H1 (cell line): ENCODE results near the gene RABEPK. TPM values are rescaled to one million over a fixed set of nuclear protein-coding genes. Genes with fewer than 3 reads are reported as not detected.

Source experiments
- CTCF ChIA-PET: fragments of 300-600 bp; sonication (Branson Sonifier 250); formaldehyde crosslinking; loops from one replicate; lab custom pipeline; 2021; ENCODE audit not compliant: partially characterized antibody; lab: Charles Lee
- POLR2A ChIA-PET: fragments of 300-600 bp; sonication (Branson Sonifier 250); formaldehyde crosslinking; loops from one replicate; lab custom pipeline; 2021; ENCODE audit warnings: inconsistent platforms; ENCODE audit not compliant: partially characterized antibody; lab: Charles Lee
- DNase-seq, 2 experiments: peaks; one replicate each; pipeline versions ENCODE4 v3.0.0 to v3.0.0-alpha.2; 2010 to 2022; ENCODE audit warnings: low spot score in 2 of 2, low read depth in 1 of 2, mixed read lengths in 1 of 2
- FAIRE-seq: peaks from 2 replicates; lab custom pipeline; 2011; peaks lifted over from hg19 to GRCh38; lab: Jason Lieb, UNC
- H2AFZ ChIP-seq: 2 replicates; pipeline ENCODE4 v1.8.1; 2012; ENCODE audit warnings: low read length, inconsistent platforms
- H2AK5ac ChIP-seq: 2 replicates; pipeline ENCODE4 v1.6.1; 2013; ENCODE audit warnings: low read depth, low read length
- H2BK120ac ChIP-seq: replicated peaks from 2 replicates; pipeline ENCODE3; 2013; ENCODE audit warnings: low read depth, low read length, inconsistent platforms
- H2BK12ac ChIP-seq: 2 replicates; pipeline ENCODE4 v1.6.1; 2013; ENCODE audit warnings: low read depth, low read length
- H2BK15ac ChIP-seq: 2 replicates; pipeline ENCODE4 v1.6.1; 2013; ENCODE audit warnings: low read length
- H2BK20ac ChIP-seq: 2 replicates; pipeline ENCODE4 v1.6.1; 2013; ENCODE audit warnings: low read length
- H2BK5ac ChIP-seq: 2 replicates; pipeline ENCODE4 v1.6.1; 2013; ENCODE audit warnings: low read depth, low read length
- H3K14ac ChIP-seq: 2 replicates; pipeline ENCODE4 v1.6.1; 2013; ENCODE audit warnings: inconsistent platforms; ENCODE audit not compliant: insufficient read length
- H3K18ac ChIP-seq: 2 replicates; pipeline ENCODE4 v1.6.1; 2013; ENCODE audit warnings: low read length; ENCODE audit errors: extremely low read depth
- H3K23ac ChIP-seq: 2 replicates; pipeline ENCODE4 v1.6.1; 2013; ENCODE audit warnings: inconsistent platforms; ENCODE audit not compliant: insufficient read length
- H3K23me2 ChIP-seq: 2 replicates; pipeline ENCODE4 v1.6.1; 2013; ENCODE audit warnings: low read depth, low read length
- H3K27ac ChIP-seq: 2 replicates; pipeline ENCODE4 v1.6.1; 2011; ENCODE audit warnings: low read depth, low read length, inconsistent platforms
- H3K27me3 ChIP-seq, 4 experiments: replicated peaks in 1 of 4; 1 replicate in 1 of 4; 2 replicates in 3 of 4; pipeline versions ENCODE4 v1.6.1 to v1.8.1; 2011 to 2013; ENCODE audit warnings: low read length in 3 of 4, mild to moderate bottlenecking in 3 of 4, inconsistent platforms in 2 of 4, mixed read lengths in 2 of 4, moderate library complexity in 1 of 4; ENCODE audit not compliant: control insufficient read depth in 3 of 4, insufficient read depth in 3 of 4; ENCODE audit errors: extremely low read depth in 1 of 4
- H3K36me3 ChIP-seq, 4 experiments: 2 replicates each; pipeline versions ENCODE4 v1.6.1 to v1.8.1; 2011 to 2013; ENCODE audit warnings: mild to moderate bottlenecking in 4 of 4, low read length in 3 of 4, moderate library complexity in 2 of 4, control low read depth in 1 of 4, inconsistent platforms in 1 of 4; ENCODE audit not compliant: insufficient read depth in 4 of 4, control insufficient read depth in 2 of 4
- H3K4ac ChIP-seq: replicated peaks from 2 replicates; pipeline ENCODE3; 2013; ENCODE audit warnings: low read length, low read depth, mixed read lengths, inconsistent platforms; ENCODE audit not compliant: insufficient read length
- H3K4me1 ChIP-seq, 4 experiments: replicated peaks in 1 of 4; 1 replicate in 1 of 4; 2 replicates in 3 of 4; pipeline versions ENCODE4 v1.6.1 to v1.8.1; 2011 to 2013; ENCODE audit warnings: low read length in 3 of 4, inconsistent platforms in 2 of 4, mixed read lengths in 1 of 4; ENCODE audit not compliant: insufficient read depth in 4 of 4, control insufficient read depth in 3 of 4
- H3K4me2 ChIP-seq, 2 experiments: 2 replicates each; pipeline versions ENCODE4 v1.6.1 to v1.8.1; 2011 to 2013; ENCODE audit warnings: low read depth in 2 of 2, low read length in 2 of 2, control low read depth in 1 of 2, inconsistent platforms in 1 of 2, mild to moderate bottlenecking in 1 of 2; ENCODE audit not compliant: insufficient read depth in 1 of 2
- H3K4me3 ChIP-seq, 4 experiments: fragments of 200-600, 300-600 bp in 1 of 4; sonication (generic), shearing (Covaris generic), sonication (Bioruptor Twin) in 1 of 4; 2 replicates each; pipeline versions ENCODE4 v1.5.1 to v1.8.1; 2011 to 2016; ENCODE audit warnings: low read length in 4 of 4, low read depth in 3 of 4, control low read depth in 2 of 4, inconsistent platforms in 2 of 4, mild to moderate bottlenecking in 2 of 4, mixed read lengths in 1 of 4, moderate library complexity in 1 of 4; ENCODE audit not compliant: insufficient read depth in 2 of 4; ENCODE audit errors: extremely low read depth in 1 of 4
- H3K56ac ChIP-seq: replicated peaks from 2 replicates; pipeline ENCODE3; 2013; ENCODE audit warnings: low read depth, mild to moderate bottlenecking, mixed read lengths, low read length, inconsistent platforms; ENCODE audit not compliant: insufficient read length
- H3K79me1 ChIP-seq: 2 replicates; pipeline ENCODE4 v1.6.1; 2013; ENCODE audit warnings: low read depth, low read length, control low read depth
- H3K79me2 ChIP-seq, 2 experiments: 2 replicates each; pipeline versions ENCODE4 v1.6.1 to v1.8.1; 2012 to 2013; ENCODE audit warnings: low read length in 2 of 2, mild to moderate bottlenecking in 2 of 2, inconsistent platforms in 1 of 2; ENCODE audit not compliant: insufficient read depth in 2 of 2, control insufficient read depth in 1 of 2
- H3K9ac ChIP-seq, 4 experiments: replicated peaks in 1 of 4; 1 replicate in 1 of 4; 2 replicates in 3 of 4; pipeline versions ENCODE4 v1.6.1 to v1.8.1; 2011 to 2013; ENCODE audit warnings: low read depth in 3 of 4, low read length in 3 of 4, control low read depth in 2 of 4, mild to moderate bottlenecking in 2 of 4, moderate library complexity in 2 of 4, inconsistent platforms in 1 of 4; ENCODE audit errors: extremely low read depth in 1 of 4
- H3K9me3 ChIP-seq, 2 experiments: 2 replicates each; pipeline versions ENCODE4 v1.6.1 to v1.8.1; 2012 to 2013; ENCODE audit warnings: mild to moderate bottlenecking in 2 of 2, moderate library complexity in 2 of 2, control low read depth in 1 of 2, inconsistent platforms in 1 of 2, low read depth in 1 of 2, low read length in 1 of 2, mixed read lengths in 1 of 2; ENCODE audit not compliant: insufficient read depth in 2 of 2
- H4K20me1 ChIP-seq, 2 experiments: replicated peaks in 1 of 2; 2 replicates each; pipeline versions ENCODE3 to v1.8.1; 2011 to 2013; ENCODE audit warnings: inconsistent platforms in 2 of 2, low read length in 2 of 2, mild to moderate bottlenecking in 1 of 2; ENCODE audit not compliant: insufficient read depth in 2 of 2, control insufficient read depth in 1 of 2
- H4K5ac ChIP-seq: 2 replicates; pipeline ENCODE4 v1.6.1; 2013; ENCODE audit warnings: low read length, low read depth, mixed read lengths, inconsistent platforms; ENCODE audit not compliant: insufficient read length
- H4K8ac ChIP-seq: 2 replicates; pipeline ENCODE4 v1.8.0; 2013; ENCODE audit warnings: mild to moderate bottlenecking, moderate library complexity, low read length, inconsistent platforms; ENCODE audit not compliant: insufficient read depth; ENCODE audit errors: extremely low read depth
- H4K91ac ChIP-seq: replicated peaks from 2 replicates; pipeline ENCODE3; 2013; ENCODE audit warnings: low read length, mixed read lengths, inconsistent platforms; ENCODE audit not compliant: insufficient read length
- CTBP2 ChIP-seq: IDR thresholded peaks from 2 replicates; pipeline ENCODE4 v1.7.0; 2011; ENCODE audit warnings: borderline replicate concordance, mild to moderate bottlenecking, moderate library complexity, mixed read lengths, low read length; ENCODE audit not compliant: insufficient read depth, insufficient read length
- RAD21 ChIP-seq, 2 experiments: IDR thresholded peaks in 1 of 2; conservative IDR thresholded peaks in 1 of 2; 2 replicates each; pipeline ENCODE4 v1.6.1; 2011; ENCODE audit warnings: low read depth in 2 of 2, low read length in 2 of 2, improper control_type of control experiment in 1 of 2, inconsistent platforms in 1 of 2, mild to moderate bottlenecking in 1 of 2, moderate library complexity in 1 of 2
- SAP30 ChIP-seq: fragments of 300-600 bp; sonication (generic); IDR thresholded peaks from 2 replicates; pipeline ENCODE4 v1.7.1; 2012; ENCODE audit warnings: low read length, moderate library complexity, mild to moderate bottlenecking, inconsistent platforms; ENCODE audit not compliant: insufficient read depth, insufficient replicate concordance
- WGBS, 2 experiments: shearing (Covaris generic) in 1 of 2; methylation state at CpG; one replicate each; pipeline versions ENCODE4 v1.1.6 to v1.1.7; 2013 to 2015; ENCODE audit warnings: low lambda C conversion rate in 2 of 2, mixed read lengths in 2 of 2, inconsistent platforms in 1 of 2, low coverage in 1 of 2, missing lambda C conversion rate in 1 of 2; ENCODE audit not compliant: insufficient replicate concordance in 2 of 2, insufficient coverage in 1 of 2, insufficient read length in 1 of 2; ENCODE audit errors: extremely low coverage in 1 of 2, missing lambda C conversion rate in 1 of 2; 5-methylcytosine and 5-hydroxymethylcytosine counted together
- polyA plus RNA-seq, 7 experiments: library from polyadenylated mRNA; depleted of rRNA in 3 of 7; stranded (reverse) in 5 of 7; unstranded in 2 of 7; fragments of >200 nt in 5 of 7; fragments of 200-250 nt in 2 of 7; gene quantifications; 1 replicate in 5 of 7; 2 replicates in 1 of 7; 4 replicates in 1 of 7; pipeline versions ENCODE4 v1.2.1 to v1.2.3, GENCODE V29; 2011 to 2013; ENCODE audit warnings: missing spikeins in 2 of 7, mixed read lengths in 2 of 7
- total RNA-seq: library from RNA; stranded (reverse); fragmentation: NEBNext Ultra II Directional; extraction: Animal tissue kit (Norgen Biotek cat#: 25700); gene quantifications from 2 replicates; pipeline ENCODE4 v1.2.1, GENCODE V29; 2021

The RABEPK gene
- total and polyA plus RNA-seq, 2 of the 8 experiments (the other 6 are each of a cell fraction or from before 2014, with no cell fraction given), result 26.3 to 34.3 TPM

DNA sequence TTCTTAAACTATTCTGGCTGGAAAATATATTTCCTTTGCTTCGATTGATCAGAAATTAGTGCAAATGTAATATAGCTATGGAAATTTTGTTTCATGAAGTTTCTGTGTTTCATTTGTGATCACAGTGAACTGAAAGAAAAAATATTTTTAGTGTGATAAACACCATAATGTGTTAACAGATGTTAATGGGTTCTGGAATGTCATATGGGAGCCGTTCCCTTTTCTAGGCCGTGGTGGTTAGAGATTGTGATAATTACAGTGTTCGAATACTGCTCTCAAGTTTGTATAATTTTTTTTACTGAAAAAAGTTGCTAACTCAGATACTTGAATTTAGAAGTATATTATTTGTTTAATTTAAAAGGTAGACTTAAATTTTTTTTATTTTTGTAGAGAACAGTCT lies 80.6 kb downstream of the RABEPK start:
- Histone ChIP-seq H2BK5ac (no peak overlapping the region), H3K4me3 (no peak overlapping the region), H2BK120ac (no peak overlapping the region), H3K56ac (no peak overlapping the region), H4K91ac (no peak overlapping the region), H2BK15ac (no peak overlapping the region), H3K4me1 (no peaks in the 10 kb centered on the region), H3K27ac (no peak overlapping the region), H2AFZ (no peak overlapping the region), H2BK20ac (no peak overlapping the region), H3K4me2 (no peak overlapping the region), H4K20me1 (no peaks in the 10 kb centered on the region), H3K23ac (no peak overlapping the region), H2AK5ac (no peak overlapping the region), H3K9ac (no peak overlapping the region), H3K14ac (no peak overlapping the region), H2BK12ac (no peak overlapping the region), H3K23me2 (no peaks in the 10 kb centered on the region), H3K79me1 (peaks cover 9% of the 10 kb centered on the region), H3K9me3 (no peaks in the 10 kb centered on the region), H3K18ac (no peak overlapping the region), H3K27me3 (no peaks in the 10 kb centered on the region), H3K36me3 (no peaks in the 10 kb centered on the region), H3K4ac (no peak overlapping the region), H3K79me2 (peaks cover 0 to 40% of the 10 kb centered on the region in 2 experiments; a peak in 2 of 4 replicates), H4K8ac (no peak overlapping the region), H4K5ac (no peak overlapping the region)
- ChIA-PET CTCF (no interaction called here), POLR2A (interaction anchor here (0.8 kb wide), 1 partner anchor 40 kb away, joined by 3 read pairs; the partner anchor contains the start of gene HSPA5)
- no peak for DNase-seq
- FAIRE-seq, result no peak
- 98% methylated on average over 4 of the region's 4 CpGs; no CpG with 5 or more reads in 1 of the 2 experiments for WGBS, 2 experiments
- TF ChIP-seq SAP30 (no peak), CTBP2 (no peak), RAD21 (IDR thresholded peaks at IDR 0.05 in 1 of 2, conservative IDR thresholded peaks at IDR 0.05 in 1 of 2; ENCODE audit: low read depth in 2 of 2, low read length in 2 of 2) (no peak)
